WTC11 (cell line): ENCODE data around the gene THBS2.

Experiments used
- JUN ChIP-seq: sonication (generic); formaldehyde crosslinking; IDR thresholded peaks from 2 replicates; pipeline ENCODE4 v1.8.0; 2023; ENCODE audit warnings: mild to moderate bottlenecking, missing genetic modification reagents
- NR2C2 ChIP-seq: sonication (generic); formaldehyde crosslinking; IDR thresholded peaks from 2 replicates; pipeline ENCODE4 v1.8.0; 2022; ENCODE audit warnings: mild to moderate bottlenecking, missing genetic modification reagents
- ZBTB21 ChIP-seq: sonication (generic); formaldehyde crosslinking; IDR thresholded peaks from 2 replicates; pipeline ENCODE4 v1.8.1; 2023; ENCODE audit warnings: mild to moderate bottlenecking, missing genetic modification reagents, borderline replicate concordance
- TF ChIP-seq, protein P1 (sequence below): fragments of 200-600 bp; IDR thresholded peaks from 2 replicates; pipeline ENCODE4 v1.8.0; 2022; ENCODE audit warnings: antibody characterized with exemption
- TF ChIP-seq, protein P2 (sequence below): fragments of 250-450 bp; sonication (Bioruptor Pico); conservative IDR thresholded peaks from 2 replicates; pipeline ENCODE4 v1.9.0; 2021; ENCODE audit warnings: mild to moderate bottlenecking
- TF ChIP-seq, protein P3 (sequence below): sonication (generic); formaldehyde crosslinking; IDR thresholded peaks from 2 replicates; pipeline ENCODE4 v1.8.0; 2022; ENCODE audit warnings: mild to moderate bottlenecking, missing genetic modification reagents

DNA sequence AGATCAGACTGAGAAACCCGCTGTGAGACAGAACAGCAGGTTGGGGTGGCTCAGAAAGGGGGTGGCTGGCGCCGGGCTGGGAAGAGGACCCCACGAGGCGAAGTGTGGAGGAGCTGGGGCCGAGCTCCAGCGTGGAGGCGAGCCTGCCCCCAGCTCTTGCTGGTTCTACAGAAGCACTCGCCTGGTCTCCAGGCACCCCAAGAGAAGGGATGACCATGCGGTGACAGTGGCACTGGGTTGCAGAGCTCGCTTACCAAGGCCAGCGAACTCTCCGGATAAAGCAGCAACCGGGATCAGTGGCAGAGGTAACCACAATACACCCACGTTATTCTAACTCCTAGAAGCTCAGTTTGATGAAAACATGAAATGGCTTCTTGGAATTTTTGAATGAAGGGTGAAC, 26.5 kb downstream of the THBS2 start:
- TF ChIP-seq, protein P1, sequence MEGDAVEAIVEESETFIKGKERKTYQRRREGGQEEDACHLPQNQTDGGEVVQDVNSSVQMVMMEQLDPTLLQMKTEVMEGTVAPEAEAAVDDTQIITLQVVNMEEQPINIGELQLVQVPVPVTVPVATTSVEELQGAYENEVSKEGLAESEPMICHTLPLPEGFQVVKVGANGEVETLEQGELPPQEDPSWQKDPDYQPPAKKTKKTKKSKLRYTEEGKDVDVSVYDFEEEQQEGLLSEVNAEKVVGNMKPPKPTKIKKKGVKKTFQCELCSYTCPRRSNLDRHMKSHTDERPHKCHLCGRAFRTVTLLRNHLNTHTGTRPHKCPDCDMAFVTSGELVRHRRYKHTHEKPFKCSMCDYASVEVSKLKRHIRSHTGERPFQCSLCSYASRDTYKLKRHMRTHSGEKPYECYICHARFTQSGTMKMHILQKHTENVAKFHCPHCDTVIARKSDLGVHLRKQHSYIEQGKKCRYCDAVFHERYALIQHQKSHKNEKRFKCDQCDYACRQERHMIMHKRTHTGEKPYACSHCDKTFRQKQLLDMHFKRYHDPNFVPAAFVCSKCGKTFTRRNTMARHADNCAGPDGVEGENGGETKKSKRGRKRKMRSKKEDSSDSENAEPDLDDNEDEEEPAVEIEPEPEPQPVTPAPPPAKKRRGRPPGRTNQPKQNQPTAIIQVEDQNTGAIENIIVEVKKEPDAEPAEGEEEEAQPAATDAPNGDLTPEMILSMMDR, result no peak
- TF ChIP-seq NR2C2 (CRISPR knock-in tag), result no peak
- TF ChIP-seq, protein P2, sequence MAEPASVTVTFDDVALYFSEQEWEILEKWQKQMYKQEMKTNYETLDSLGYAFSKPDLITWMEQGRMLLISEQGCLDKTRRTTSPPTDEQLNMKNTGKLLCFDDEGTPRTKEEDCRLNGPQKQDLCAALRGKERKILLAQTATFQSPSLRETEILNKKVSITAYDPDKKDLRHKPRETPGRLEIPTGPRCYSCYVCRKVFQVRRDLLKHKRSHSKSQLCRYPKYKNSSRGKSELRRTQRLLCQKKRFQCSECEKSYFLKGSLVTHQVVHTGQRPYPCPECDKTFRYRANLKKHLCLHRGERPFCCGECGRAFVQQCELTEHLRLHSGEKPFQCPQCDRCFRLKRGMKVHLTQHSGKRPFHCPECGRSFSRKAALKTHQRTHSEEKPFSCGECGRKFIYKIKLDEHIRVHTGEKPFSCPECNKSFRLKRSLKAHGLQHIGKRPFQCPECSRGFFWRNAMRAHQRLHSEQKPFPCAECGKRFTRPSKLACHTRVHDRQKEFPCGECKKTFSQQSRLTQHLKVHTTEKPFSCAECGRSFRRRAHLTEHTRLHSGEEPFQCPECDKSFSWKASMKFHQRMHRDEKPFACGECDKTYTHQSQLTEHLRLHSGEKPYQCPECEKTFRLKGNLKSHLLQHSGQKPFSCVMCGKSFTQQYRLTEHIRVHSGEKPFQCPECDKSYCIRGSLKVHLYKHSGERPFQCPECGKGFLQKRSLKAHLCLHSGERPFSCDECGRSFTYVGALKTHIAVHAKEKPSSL (CRISPR knock-in tag), result no peak
- TF ChIP-seq ZBTB21, result no peak
- TF ChIP-seq, protein P3, sequence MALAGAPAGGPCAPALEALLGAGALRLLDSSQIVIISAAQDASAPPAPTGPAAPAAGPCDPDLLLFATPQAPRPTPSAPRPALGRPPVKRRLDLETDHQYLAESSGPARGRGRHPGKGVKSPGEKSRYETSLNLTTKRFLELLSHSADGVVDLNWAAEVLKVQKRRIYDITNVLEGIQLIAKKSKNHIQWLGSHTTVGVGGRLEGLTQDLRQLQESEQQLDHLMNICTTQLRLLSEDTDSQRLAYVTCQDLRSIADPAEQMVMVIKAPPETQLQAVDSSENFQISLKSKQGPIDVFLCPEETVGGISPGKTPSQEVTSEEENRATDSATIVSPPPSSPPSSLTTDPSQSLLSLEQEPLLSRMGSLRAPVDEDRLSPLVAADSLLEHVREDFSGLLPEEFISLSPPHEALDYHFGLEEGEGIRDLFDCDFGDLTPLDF (CRISPR knock-in tag), result no peak
- no peak for TF ChIP-seq JUN (CRISPR knock-in tag)
